Activated T-helper 1 cell treated with Interleukin-2 at 50 U/mL for 16 hours (primary cell): ENCODE results near the gene OCIAD1.
"Not testable (repeated sequence)": the region's sequence is repeated elsewhere in the genome, so short reads cannot be mapped to it uniquely, and the experiment has no call there.

ENCODE experiments used
- DNase-seq: peaks from one replicate; pipeline ENCODE4 v3.0.0-alpha.2; 2020; ENCODE audit warnings: low read depth

The OCIAD1 gene

GRCh38 chr4:48816971-48817370 is 13.9 kb upstream of the OCIAD1 start:
- no peak for DNase-seq

GRCh38 chr4:48821431-48821830 is 9.5 kb upstream of the OCIAD1 start:
- DNase-seq = not testable (repeated sequence)

- no peak for DNase-seq
These were observed 3.3 kb upstream of the OCIAD1 start for GRCh38 chr4:48827622-48828021.

DNA sequence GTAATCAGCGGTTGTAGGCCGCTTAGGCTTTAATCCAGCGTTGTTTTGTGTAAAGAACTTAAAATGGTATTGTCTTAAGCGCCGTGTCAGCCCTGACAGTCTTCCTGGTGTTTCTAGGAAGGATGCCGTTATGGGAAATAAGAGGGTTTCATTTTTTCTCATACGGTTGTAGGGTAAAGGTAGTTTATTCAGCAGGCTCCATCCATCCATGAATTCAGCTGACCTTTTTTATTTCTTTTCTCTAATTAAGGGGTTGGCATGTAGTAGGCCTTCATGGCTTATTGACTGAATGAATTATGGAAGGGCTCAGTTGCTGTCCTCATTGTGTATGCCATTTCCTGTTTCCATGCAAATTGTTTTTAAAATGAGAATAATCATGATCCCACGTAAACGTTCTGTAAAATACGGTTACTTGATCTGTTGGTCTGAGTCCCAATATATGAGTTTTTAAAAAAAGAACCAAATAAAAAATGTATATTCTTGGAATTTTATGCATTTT is 693 bp downstream of the OCIAD1 start:
- DNase-seq = no peak

- no peak for DNase-seq
These were observed 1.7 kb downstream of the OCIAD1 start for GRCh38 chr4:48832571-48832970.

DNA sequence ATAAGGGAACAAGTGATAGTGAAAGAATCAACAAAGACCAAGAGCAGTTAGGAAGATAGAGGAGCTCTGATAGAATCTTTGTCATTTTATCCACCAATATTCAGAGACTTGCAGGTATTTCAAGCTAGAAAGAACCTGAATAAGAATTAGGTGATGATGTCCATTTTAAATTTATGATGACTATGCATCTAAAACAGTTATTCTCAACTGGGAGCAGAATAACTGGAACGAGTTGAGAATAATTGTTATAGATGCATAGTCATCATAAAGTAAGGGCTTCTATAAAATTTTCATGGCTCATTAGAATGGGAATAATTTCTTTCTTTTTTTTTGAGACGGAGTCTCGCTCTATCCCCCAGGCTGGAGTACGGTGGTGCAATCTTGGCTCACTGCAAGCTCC is 5.8 kb downstream of the OCIAD1 start:
- DNase-seq = no peak

- no peak for DNase-seq
These were observed 10.3 kb downstream of the OCIAD1 start for GRCh38 chr4:48841045-48841827.

DNA sequence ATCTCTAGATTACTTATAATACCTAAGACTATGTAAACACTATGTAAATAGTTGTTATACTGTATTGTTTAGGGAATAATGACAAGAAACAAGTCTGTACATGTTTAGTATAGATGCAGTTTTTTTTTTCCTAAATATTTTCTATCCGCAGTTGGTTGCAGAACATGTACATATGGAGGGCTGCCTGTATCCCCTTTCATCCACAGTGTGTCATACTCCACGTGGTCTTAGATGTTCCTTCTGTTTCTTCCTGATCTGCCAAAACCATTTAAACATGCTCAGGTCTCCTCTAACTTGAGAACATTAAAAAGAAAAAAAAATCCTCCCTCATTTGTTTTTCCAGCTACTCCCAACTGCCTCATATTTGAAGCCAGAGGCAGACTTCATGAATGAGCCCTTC is 14.0 kb downstream of the OCIAD1 start:
- no peak for DNase-seq

DNA sequence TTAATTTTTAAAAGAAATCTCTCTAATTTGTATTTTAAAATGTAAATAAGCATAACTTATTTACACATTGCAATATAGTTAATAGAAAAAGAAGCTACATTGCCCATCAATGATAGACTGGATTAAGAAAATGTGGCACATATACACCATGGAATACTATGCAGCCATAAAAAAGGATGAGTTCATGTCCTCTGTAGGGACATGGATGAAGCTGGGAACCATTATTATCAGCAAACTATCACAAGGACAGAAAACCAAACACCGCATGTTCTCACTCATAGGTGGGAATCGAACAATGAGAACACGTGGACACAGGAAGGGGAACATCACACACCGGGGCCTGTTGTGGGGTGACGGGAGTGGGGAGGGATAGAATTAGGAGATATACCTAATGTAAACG is 17.9 kb downstream of the OCIAD1 start:
- not testable (repeated sequence) for DNase-seq

GRCh38 chr4:48851651-48852050 is 20.8 kb downstream of the OCIAD1 start:
- DNase-seq = no peak

GRCh38 chr4:48853604-48854394 is 22.9 kb downstream of the OCIAD1 start:
- DNase-seq = no peak

GRCh38 chr4:48854395-48854683 is 23.5 kb downstream of the OCIAD1 start:
- DNase-seq = no peak

GRCh38 chr4:48854982-48855381 is 24.1 kb downstream of the OCIAD1 start:
- DNase-seq = no peak

- no peak for DNase-seq
These were observed 27.2 kb downstream of the OCIAD1 start for GRCh38 chr4:48858130-48858529.

DNA sequence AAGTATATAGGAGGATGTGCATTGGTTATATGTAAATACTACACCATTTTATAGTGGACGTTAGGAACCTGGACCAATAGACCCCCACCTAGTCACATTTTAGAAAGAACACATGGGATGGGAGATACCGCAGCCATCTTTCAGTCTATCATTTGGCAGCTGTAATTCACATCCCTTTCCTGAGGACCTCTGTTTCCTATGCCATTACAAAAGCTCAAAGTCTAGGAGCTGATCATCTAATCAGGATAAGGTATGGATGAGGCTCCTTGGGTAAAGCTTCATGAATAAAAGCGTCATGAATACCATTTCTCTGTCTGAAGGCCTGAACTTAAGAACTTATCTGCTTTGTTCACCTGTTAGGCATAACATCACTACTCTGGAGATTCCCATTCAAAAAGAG is 31.1 kb downstream of the OCIAD1 start:
- DNase-seq = no peak

DNA sequence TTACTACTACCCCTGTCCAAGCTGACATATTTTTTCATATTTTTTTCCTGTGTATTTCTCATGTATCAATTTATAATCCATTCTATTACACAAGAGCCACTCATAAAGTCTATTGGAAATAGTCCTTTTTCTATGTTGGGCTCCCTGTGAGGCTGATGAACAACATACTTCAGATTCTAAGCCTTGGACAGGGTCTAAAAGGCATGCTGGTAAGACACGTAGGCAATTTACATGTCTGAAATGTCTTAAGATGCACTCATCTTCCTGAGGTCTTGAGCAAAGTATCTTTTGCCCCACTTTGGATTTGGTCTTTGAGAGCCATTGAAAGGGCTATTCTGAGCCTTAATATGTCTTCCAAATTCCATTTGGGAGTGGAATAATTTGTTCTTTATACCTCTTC is 31.8 kb downstream of the OCIAD1 start:
- no peak for DNase-seq

GRCh38 chr4:48863728-48864127 is 32.8 kb downstream of the OCIAD1 start:
- no peak for DNase-seq

GRCh38 chr4:48864696-48865095 is 33.8 kb downstream of the OCIAD1 start:
- DNase-seq = not testable (repeated sequence)

DNA sequence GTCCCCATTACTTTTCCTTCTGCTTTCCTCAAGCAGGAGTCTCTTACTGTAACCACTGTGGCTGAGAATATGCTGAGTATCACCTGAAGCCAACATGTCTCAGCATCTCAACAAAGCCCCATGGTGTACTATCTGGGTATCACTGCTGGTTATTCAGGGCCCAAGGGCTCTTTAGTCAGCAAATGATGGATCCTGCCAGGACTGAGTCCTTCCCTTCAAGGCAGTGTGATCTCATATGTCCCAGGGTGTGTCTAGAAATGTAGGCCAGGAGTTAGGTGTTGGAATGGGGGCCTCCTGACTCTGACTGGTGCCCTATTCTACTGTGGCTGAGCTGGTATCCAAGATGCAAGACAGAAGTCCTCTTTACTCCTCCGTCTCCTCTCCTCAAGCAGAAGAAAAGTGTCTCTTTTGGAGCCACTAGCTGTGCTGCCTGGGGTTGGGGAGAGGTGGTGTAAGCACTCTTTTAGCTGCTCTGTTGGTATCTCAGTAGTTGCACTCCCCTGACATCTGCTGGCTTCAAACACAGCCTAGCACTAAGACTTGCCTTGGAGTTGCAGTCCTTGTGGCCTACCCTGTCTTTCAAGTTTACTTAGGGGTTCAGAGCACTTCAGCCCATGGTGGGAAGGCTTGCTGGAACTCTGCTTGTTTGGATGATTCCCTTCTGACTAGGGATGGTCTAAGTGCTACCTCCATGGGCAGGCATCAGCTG is 47.1 kb downstream of the OCIAD1 start:
- DNase-seq = no peak

DNA sequence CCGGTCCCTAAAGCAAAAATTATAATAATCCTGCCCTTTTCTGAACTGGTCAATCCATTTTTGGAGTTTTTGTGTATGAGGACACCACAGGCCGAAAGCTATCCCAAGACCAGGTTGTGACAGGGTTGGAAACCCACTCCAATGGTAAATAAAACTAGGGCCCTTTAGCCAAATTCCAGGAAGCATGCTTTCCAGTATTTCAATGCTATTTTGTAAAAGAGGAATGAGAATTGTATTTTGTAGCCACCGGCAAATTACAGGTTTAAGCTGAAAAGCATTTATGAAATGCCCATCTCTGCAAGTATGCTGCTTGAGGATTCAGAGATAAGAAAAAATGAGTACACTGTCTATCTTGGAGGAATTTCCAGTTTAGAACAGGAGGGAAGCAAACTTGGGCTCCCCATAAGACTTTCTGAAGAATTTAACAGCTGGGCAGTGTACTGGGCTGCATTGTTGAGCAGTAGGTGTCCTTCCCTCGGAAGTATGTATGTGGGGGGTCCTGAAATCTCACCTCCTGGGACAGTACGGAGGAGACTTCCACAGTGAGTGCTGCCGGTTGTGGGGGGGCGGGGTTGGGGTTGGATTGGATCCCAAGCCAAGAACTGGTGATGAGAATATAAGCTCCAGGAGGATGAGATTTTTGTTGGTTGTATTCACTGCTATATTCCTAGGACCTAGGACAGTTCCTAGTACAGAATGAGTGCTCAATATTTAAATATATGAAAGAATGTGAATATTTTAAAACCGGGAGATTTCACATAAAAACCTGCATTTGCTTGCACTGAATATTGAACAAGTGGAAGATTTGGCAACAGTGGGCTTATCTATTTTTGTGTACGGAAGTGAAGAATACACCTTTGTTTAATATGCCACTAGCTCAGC is 48.9 kb downstream of the OCIAD1 start:
- DNase-seq = no peak

DNA sequence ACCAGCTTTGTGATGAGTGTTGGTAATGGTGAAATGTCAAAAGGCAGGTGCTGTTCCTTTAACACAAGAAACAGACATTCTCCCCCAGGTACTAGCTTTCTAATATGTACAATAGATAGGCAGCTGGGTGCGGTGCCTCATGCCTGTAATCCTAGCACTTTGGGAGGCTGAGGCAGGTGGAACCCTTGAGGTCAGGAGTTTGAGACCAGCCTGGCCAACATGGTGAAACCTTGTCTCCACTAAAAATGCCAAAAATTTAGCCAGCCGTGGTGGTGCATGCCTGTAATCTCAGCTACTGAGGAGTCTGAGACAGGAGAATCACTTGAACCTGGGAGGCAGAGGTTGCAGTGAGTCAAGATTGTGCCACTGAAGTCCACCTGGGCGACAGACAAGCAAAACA is 50.8 kb downstream of the OCIAD1 start:
- DNase-seq = not testable (repeated sequence)

DNA sequence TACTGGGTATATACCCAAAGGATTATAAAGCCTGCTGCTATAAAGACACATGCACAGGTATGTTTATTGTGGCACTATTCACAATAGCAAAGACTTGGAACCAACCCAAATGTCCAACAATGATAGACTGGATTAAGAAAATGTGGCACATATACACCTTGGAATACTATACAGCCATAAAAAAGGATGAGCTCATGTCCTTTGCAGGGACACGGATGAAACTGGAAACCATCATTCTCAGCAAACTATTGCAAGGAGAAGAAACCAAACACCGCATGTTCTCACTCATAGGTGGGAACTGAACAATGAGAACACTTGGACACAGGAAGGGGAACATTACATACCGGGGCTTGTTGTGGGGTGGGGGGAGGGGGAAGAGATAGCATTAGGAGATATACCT is 58.9 kb downstream of the OCIAD1 start:
- not testable (repeated sequence) for DNase-seq
